H1 (cell line): ENCODE data around the gene UGT1A9. TPM values are rescaled to one million over a fixed set of nuclear protein-coding genes. Genes with fewer than 3 reads are reported as not detected.

Experiments used
- CTCF ChIA-PET: fragments of 300-600 bp; sonication (Branson Sonifier 250); formaldehyde crosslinking; loops from one replicate; lab custom pipeline; 2021; ENCODE audit not compliant: partially characterized antibody; lab: Charles Lee
- POLR2A ChIA-PET: fragments of 300-600 bp; sonication (Branson Sonifier 250); formaldehyde crosslinking; loops from one replicate; lab custom pipeline; 2021; ENCODE audit warnings: inconsistent platforms; ENCODE audit not compliant: partially characterized antibody; lab: Charles Lee
- DNase-seq, 2 experiments: peaks; one replicate each; pipeline versions ENCODE4 v3.0.0 to v3.0.0-alpha.2; 2010 to 2022; ENCODE audit warnings: low spot score in 2 of 2, low read depth in 1 of 2, mixed read lengths in 1 of 2
- FAIRE-seq: peaks from 2 replicates; lab custom pipeline; 2011; peaks lifted over from hg19 to GRCh38; lab: Jason Lieb, UNC
- H2AFZ ChIP-seq: 2 replicates; pipeline ENCODE4 v1.8.1; 2012; ENCODE audit warnings: low read length, inconsistent platforms
- H2AK5ac ChIP-seq: 2 replicates; pipeline ENCODE4 v1.6.1; 2013; ENCODE audit warnings: low read depth, low read length
- H2BK120ac ChIP-seq: replicated peaks from 2 replicates; pipeline ENCODE3; 2013; ENCODE audit warnings: low read depth, low read length, inconsistent platforms
- H2BK12ac ChIP-seq: 2 replicates; pipeline ENCODE4 v1.6.1; 2013; ENCODE audit warnings: low read depth, low read length
- H2BK15ac ChIP-seq: 2 replicates; pipeline ENCODE4 v1.6.1; 2013; ENCODE audit warnings: low read length
- H2BK20ac ChIP-seq: 2 replicates; pipeline ENCODE4 v1.6.1; 2013; ENCODE audit warnings: low read length
- H2BK5ac ChIP-seq: 2 replicates; pipeline ENCODE4 v1.6.1; 2013; ENCODE audit warnings: low read depth, low read length
- H3K14ac ChIP-seq: 2 replicates; pipeline ENCODE4 v1.6.1; 2013; ENCODE audit warnings: inconsistent platforms; ENCODE audit not compliant: insufficient read length
- H3K18ac ChIP-seq: 2 replicates; pipeline ENCODE4 v1.6.1; 2013; ENCODE audit warnings: low read length; ENCODE audit errors: extremely low read depth
- H3K23ac ChIP-seq: 2 replicates; pipeline ENCODE4 v1.6.1; 2013; ENCODE audit warnings: inconsistent platforms; ENCODE audit not compliant: insufficient read length
- H3K23me2 ChIP-seq: 2 replicates; pipeline ENCODE4 v1.6.1; 2013; ENCODE audit warnings: low read depth, low read length
- H3K27ac ChIP-seq: 2 replicates; pipeline ENCODE4 v1.6.1; 2011; ENCODE audit warnings: low read depth, low read length, inconsistent platforms
- H3K27me3 ChIP-seq, 4 experiments: replicated peaks in 1 of 4; 1 replicate in 1 of 4; 2 replicates in 3 of 4; pipeline versions ENCODE4 v1.6.1 to v1.8.1; 2011 to 2013; ENCODE audit warnings: low read length in 3 of 4, mild to moderate bottlenecking in 3 of 4, inconsistent platforms in 2 of 4, mixed read lengths in 2 of 4, moderate library complexity in 1 of 4; ENCODE audit not compliant: control insufficient read depth in 3 of 4, insufficient read depth in 3 of 4; ENCODE audit errors: extremely low read depth in 1 of 4
- H3K36me3 ChIP-seq, 4 experiments: 2 replicates each; pipeline versions ENCODE4 v1.6.1 to v1.8.1; 2011 to 2013; ENCODE audit warnings: mild to moderate bottlenecking in 4 of 4, low read length in 3 of 4, moderate library complexity in 2 of 4, control low read depth in 1 of 4, inconsistent platforms in 1 of 4; ENCODE audit not compliant: insufficient read depth in 4 of 4, control insufficient read depth in 2 of 4
- H3K4ac ChIP-seq: replicated peaks from 2 replicates; pipeline ENCODE3; 2013; ENCODE audit warnings: low read length, low read depth, mixed read lengths, inconsistent platforms; ENCODE audit not compliant: insufficient read length
- H3K4me1 ChIP-seq, 4 experiments: replicated peaks in 1 of 4; 1 replicate in 1 of 4; 2 replicates in 3 of 4; pipeline versions ENCODE4 v1.6.1 to v1.8.1; 2011 to 2013; ENCODE audit warnings: low read length in 3 of 4, inconsistent platforms in 2 of 4, mixed read lengths in 1 of 4; ENCODE audit not compliant: insufficient read depth in 4 of 4, control insufficient read depth in 3 of 4
- H3K4me2 ChIP-seq, 2 experiments: 2 replicates each; pipeline versions ENCODE4 v1.6.1 to v1.8.1; 2011 to 2013; ENCODE audit warnings: low read depth in 2 of 2, low read length in 2 of 2, control low read depth in 1 of 2, inconsistent platforms in 1 of 2, mild to moderate bottlenecking in 1 of 2; ENCODE audit not compliant: insufficient read depth in 1 of 2
- H3K4me3 ChIP-seq, 4 experiments: fragments of 200-600, 300-600 bp in 1 of 4; sonication (generic), shearing (Covaris generic), sonication (Bioruptor Twin) in 1 of 4; 2 replicates each; pipeline versions ENCODE4 v1.5.1 to v1.8.1; 2011 to 2016; ENCODE audit warnings: low read length in 4 of 4, low read depth in 3 of 4, control low read depth in 2 of 4, inconsistent platforms in 2 of 4, mild to moderate bottlenecking in 2 of 4, mixed read lengths in 1 of 4, moderate library complexity in 1 of 4; ENCODE audit not compliant: insufficient read depth in 2 of 4; ENCODE audit errors: extremely low read depth in 1 of 4
- H3K56ac ChIP-seq: replicated peaks from 2 replicates; pipeline ENCODE3; 2013; ENCODE audit warnings: low read depth, mild to moderate bottlenecking, mixed read lengths, low read length, inconsistent platforms; ENCODE audit not compliant: insufficient read length
- H3K79me1 ChIP-seq: 2 replicates; pipeline ENCODE4 v1.6.1; 2013; ENCODE audit warnings: low read depth, low read length, control low read depth
- H3K79me2 ChIP-seq, 2 experiments: 2 replicates each; pipeline versions ENCODE4 v1.6.1 to v1.8.1; 2012 to 2013; ENCODE audit warnings: low read length in 2 of 2, mild to moderate bottlenecking in 2 of 2, inconsistent platforms in 1 of 2; ENCODE audit not compliant: insufficient read depth in 2 of 2, control insufficient read depth in 1 of 2
- H3K9ac ChIP-seq, 4 experiments: replicated peaks in 1 of 4; 1 replicate in 1 of 4; 2 replicates in 3 of 4; pipeline versions ENCODE4 v1.6.1 to v1.8.1; 2011 to 2013; ENCODE audit warnings: low read depth in 3 of 4, low read length in 3 of 4, control low read depth in 2 of 4, mild to moderate bottlenecking in 2 of 4, moderate library complexity in 2 of 4, inconsistent platforms in 1 of 4; ENCODE audit errors: extremely low read depth in 1 of 4
- H3K9me3 ChIP-seq, 2 experiments: 2 replicates each; pipeline versions ENCODE4 v1.6.1 to v1.8.1; 2012 to 2013; ENCODE audit warnings: mild to moderate bottlenecking in 2 of 2, moderate library complexity in 2 of 2, control low read depth in 1 of 2, inconsistent platforms in 1 of 2, low read depth in 1 of 2, low read length in 1 of 2, mixed read lengths in 1 of 2; ENCODE audit not compliant: insufficient read depth in 2 of 2
- H4K20me1 ChIP-seq, 2 experiments: replicated peaks in 1 of 2; 2 replicates each; pipeline versions ENCODE3 to v1.8.1; 2011 to 2013; ENCODE audit warnings: inconsistent platforms in 2 of 2, low read length in 2 of 2, mild to moderate bottlenecking in 1 of 2; ENCODE audit not compliant: insufficient read depth in 2 of 2, control insufficient read depth in 1 of 2
- H4K5ac ChIP-seq: 2 replicates; pipeline ENCODE4 v1.6.1; 2013; ENCODE audit warnings: low read length, low read depth, mixed read lengths, inconsistent platforms; ENCODE audit not compliant: insufficient read length
- H4K8ac ChIP-seq: 2 replicates; pipeline ENCODE4 v1.8.0; 2013; ENCODE audit warnings: mild to moderate bottlenecking, moderate library complexity, low read length, inconsistent platforms; ENCODE audit not compliant: insufficient read depth; ENCODE audit errors: extremely low read depth
- H4K91ac ChIP-seq: replicated peaks from 2 replicates; pipeline ENCODE3; 2013; ENCODE audit warnings: low read length, mixed read lengths, inconsistent platforms; ENCODE audit not compliant: insufficient read length
- CREB1 ChIP-seq: IDR thresholded peaks from 2 replicates; pipeline ENCODE4 v1.6.1; 2012; ENCODE audit warnings: inconsistent platforms
- CTCF ChIP-seq, 3 experiments: IDR thresholded peaks; 1 replicate in 2 of 3; 2 replicates in 1 of 3; pipeline versions ENCODE4 v1.5.1 to v1.6.1; 2011; ENCODE audit warnings: low read length in 3 of 3, mild to moderate bottlenecking in 3 of 3, inconsistent platforms in 2 of 3, low read depth in 1 of 3, moderate library complexity in 1 of 3; ENCODE audit not compliant: insufficient read depth in 1 of 3; ENCODE audit errors: control extremely low read depth in 1 of 3
- KDM5A ChIP-seq: fragments of 200-600 bp; IDR thresholded peaks from 2 replicates; pipeline ENCODE4 v1.7.1; 2012; ENCODE audit warnings: mild to moderate bottlenecking, low read length, inconsistent platforms, mixed read lengths
- NANOG ChIP-seq: IDR thresholded peaks from 2 replicates; pipeline ENCODE4 v1.6.1; 2011; ENCODE audit warnings: low read length, low read depth, mild to moderate bottlenecking, inconsistent platforms; ENCODE audit not compliant: insufficient read depth, poor library complexity, severe bottlenecking
- RAD21 ChIP-seq, 2 experiments: IDR thresholded peaks in 1 of 2; conservative IDR thresholded peaks in 1 of 2; 2 replicates each; pipeline ENCODE4 v1.6.1; 2011; ENCODE audit warnings: low read depth in 2 of 2, low read length in 2 of 2, improper control_type of control experiment in 1 of 2, inconsistent platforms in 1 of 2, mild to moderate bottlenecking in 1 of 2, moderate library complexity in 1 of 2
- TEAD4 ChIP-seq: IDR thresholded peaks from 2 replicates; pipeline ENCODE4 v1.6.1; 2012; ENCODE audit warnings: low read depth, low read length, inconsistent platforms, mixed read lengths
- YY1 ChIP-seq: IDR thresholded peaks from 2 replicates; pipeline ENCODE4 v1.6.1; 2011; ENCODE audit warnings: low read depth, mild to moderate bottlenecking, low read length
- WGBS, 2 experiments: shearing (Covaris generic) in 1 of 2; methylation state at CpG; one replicate each; pipeline versions ENCODE4 v1.1.6 to v1.1.7; 2013 to 2015; ENCODE audit warnings: low lambda C conversion rate in 2 of 2, mixed read lengths in 2 of 2, inconsistent platforms in 1 of 2, low coverage in 1 of 2, missing lambda C conversion rate in 1 of 2; ENCODE audit not compliant: insufficient replicate concordance in 2 of 2, insufficient coverage in 1 of 2, insufficient read length in 1 of 2; ENCODE audit errors: extremely low coverage in 1 of 2, missing lambda C conversion rate in 1 of 2; 5-methylcytosine and 5-hydroxymethylcytosine counted together
- polyA plus RNA-seq, 7 experiments: library from polyadenylated mRNA; depleted of rRNA in 3 of 7; stranded (reverse) in 5 of 7; unstranded in 2 of 7; fragments of >200 nt in 5 of 7; fragments of 200-250 nt in 2 of 7; gene quantifications; 1 replicate in 5 of 7; 2 replicates in 1 of 7; 4 replicates in 1 of 7; pipeline versions ENCODE4 v1.2.1 to v1.2.3, GENCODE V29; 2011 to 2013; ENCODE audit warnings: missing spikeins in 2 of 7, mixed read lengths in 2 of 7
- total RNA-seq: library from RNA; stranded (reverse); fragmentation: NEBNext Ultra II Directional; extraction: Animal tissue kit (Norgen Biotek cat#: 25700); gene quantifications from 2 replicates; pipeline ENCODE4 v1.2.1, GENCODE V29; 2021

The UGT1A9 gene
- total and polyA plus RNA-seq, 2 of the 8 experiments (the other 6 are each of a cell fraction or from before 2014, with no cell fraction given) = not detected

GRCh38 chr2:233711312-233712008, 39.8 kb downstream of the UGT1A9 start:
- Histone ChIP-seq H3K18ac (no peak overlapping the region), H2BK5ac (no peak overlapping the region), H2AK5ac (no peak overlapping the region), H3K14ac (no peak overlapping the region), H2BK15ac (no peak overlapping the region), H3K36me3 (no peaks in the 10 kb centered on the region), H4K91ac (no peak overlapping the region), H3K4ac (no peak overlapping the region), H3K4me2 (no peak overlapping the region), H3K27ac (no peak overlapping the region), H3K56ac (no peak overlapping the region), H2BK20ac (no peak overlapping the region), H2BK12ac (no peak overlapping the region), H3K9me3 (no peaks in the 10 kb centered on the region), H4K8ac (0 out of 2 replicates have a peak overlapping the region, but pooled peaks have one; percentile 8), H4K5ac (no peak overlapping the region), H2AFZ (peak overlapping the region; percentile 94; the same call in 1 of the 2 replicates), H3K23me2 (no peaks in the 10 kb centered on the region), H3K23ac (no peak overlapping the region), H2BK120ac (no peak overlapping the region), H4K20me1 (no peaks in the 10 kb centered on the region), H3K27me3 (peaks cover 0 to 1% (median 0%) of the 10 kb centered on the region in 4 experiments; a peak in 1 of 7 replicates), H3K79me2 (no peaks in the 10 kb centered on the region), H3K4me3 (no peak overlapping the region), H3K9ac (no peak overlapping the region), H3K4me1 (no peaks in the 10 kb centered on the region), H3K79me1 (no peaks in the 10 kb centered on the region)
- peak; percentile 50 to 91 for DNase-seq
- peak; percentile 75 for FAIRE-seq
- POLR2A ChIA-PET = no interaction called here
- peak; percentile 83 to 91 (median 90) for TF ChIP-seq CTCF (IDR thresholded peaks at IDR 0.05; ENCODE audit: control extremely low read depth in 1 of 3, insufficient read depth in 1 of 3, low read depth in 1 of 3, low read length in 3 of 3)
- peak; percentile 12; the same call in 1 of the 2 replicates for TF ChIP-seq TEAD4
- TF ChIP-seq RAD21 (IDR thresholded peaks at IDR 0.05 in 1 of 2, conservative IDR thresholded peaks at IDR 0.05 in 1 of 2; ENCODE audit: low read depth in 2 of 2, low read length in 2 of 2) = peak; percentile 85 to 87
- peak; percentile 39; the same call in 1 of the 2 replicates for TF ChIP-seq YY1
- TF ChIP-seq CREB1 = peak; percentile 13; the same call in 1 of the 2 replicates
- TF ChIP-seq KDM5A = no peak
- TF ChIP-seq NANOG = no peak
- WGBS, 2 experiments = 54% methylated on average over 11 of the region's 11 CpGs; no CpG with 5 or more reads in 1 of the 2 experiments
- CTCF ChIA-PET = interaction anchor here (0.6 to 3.2 kb wide), 22 partner anchors 13 to 283 kb away, joined by 3 to 19 read pairs (median 4); partner anchors contain the start of gene UGT1A3
